Esophagus squamous epithelium (tissue), 5 donors: ENCODE results near the gene LINC01488. TPM values are rescaled to one million over a fixed set of nuclear protein-coding genes. Genes with fewer than 3 reads are reported as not detected.
A peak's percentile ranks its signal among the peaks of the same experiment; 100 is the strongest.

Experiments
- DNase-seq: peaks from one replicate; lab custom pipeline; 2025; lab: John Stamatoyannopoulos, UW
- H3K27ac ChIP-seq, 4 donors: fragments of 200-600 bp; sonication (generic); one replicate each; pipeline ENCODE4 v1.5.1; 2016 to 2019; ENCODE audit warnings: mild to moderate bottlenecking in 1 of 4
- H3K27me3 ChIP-seq, 4 donors: fragments of 200-600 bp; sonication (generic); 1 replicate in 3 of 4; 2 replicates in 1 of 4; pipeline versions ENCODE4 v1.5.1 to v1.6.0; 2017 to 2021; ENCODE audit warnings: antibody characterized with exemption in 1 of 4
- H3K36me3 ChIP-seq, 3 donors: fragments of 200-600 bp; sonication (generic); one replicate each; pipeline ENCODE4 v1.5.1; 2016 to 2019
- H3K4me1 ChIP-seq, 3 donors: fragments of 200-600 bp; sonication (generic); one replicate each; pipeline ENCODE4 v1.5.1; 2017 to 2019
- H3K4me3 ChIP-seq, 4 donors: fragments of 200-600 bp; sonication (generic); 1 replicate in 3 of 4; 2 replicates in 1 of 4; pipeline ENCODE4 v1.5.1; 2016 to 2019; ENCODE audit warnings: mild to moderate bottlenecking in 2 of 4, moderate library complexity in 1 of 4
- H3K9me3 ChIP-seq, 3 donors: fragments of 200-600 bp; sonication (generic); one replicate each; pipeline ENCODE4 v1.5.1; 2016 to 2019
- CTCF ChIP-seq, 6 experiments: fragments of 450-650 bp in 4 of 6; fragments of 200-600 bp in 2 of 6; sonication (generic) in 2 of 6; IDR thresholded peaks; one replicate each; pipeline ENCODE4 v1.5.1; 2016 to 2019; ENCODE audit warnings: antibody characterized with exemption in 6 of 6, mild to moderate bottlenecking in 4 of 6, moderate library complexity in 4 of 6
- POLR2A ChIP-seq, 4 donors: fragments of 450-650 bp; IDR thresholded peaks; one replicate each; pipeline ENCODE4 v1.6.1; 2017; ENCODE audit warnings: antibody characterized with exemption in 4 of 4, mild to moderate bottlenecking in 4 of 4, moderate library complexity in 3 of 4
- WGBS, 2 donors: methylation state at CpG; one replicate each; pipeline ENCODE4 v1.1.5; 2018; 5-methylcytosine and 5-hydroxymethylcytosine counted together
- intact Hi-C: fragments of 100-400 bp; cut with DNase I; formaldehyde crosslinking; loops from one replicate; pipeline ENCODE4 v1.15.0; 2022
- total RNA-seq, 4 donors: library from RNA; depleted of rRNA; stranded (reverse); fragments of >200 nt; gene quantifications; one replicate each; pipeline ENCODE4 v1.1.0, GENCODE V29; 2016
- donor health status: DM: yes; HTN: yes; CAD: no.

LINC01488 gene
- total RNA-seq, 4 donors from 2014 or later = not detected

GRCh38 chr11:69484427-69485259, 3.2 kb downstream of the LINC01488 start:
- Histone ChIP-seq H3K27ac (no peak overlapping the region), H3K4me3 (no peak overlapping the region), H3K27me3 (no peaks in the 10 kb centered on the region), H3K9me3 (no peaks in the 10 kb centered on the region), H3K4me1 (peaks cover 13 to 38% (median 15%) of the 10 kb centered on the region in 3 donors), H3K36me3 (no peaks in the 10 kb centered on the region)
- WGBS, 2 donors = 78 to 90% methylated on average over 4 to 12 of the region's 13 CpGs
- no peak for DNase-seq
- TF ChIP-seq CTCF (IDR thresholded peaks at IDR 0.05) = no peak
- TF ChIP-seq POLR2A (IDR thresholded peaks at IDR 0.05) = no peak
- intact Hi-C loops = no loop called here

- Histone ChIP-seq H3K36me3 (no peaks in the 10 kb centered on the region), H3K9me3 (no peaks in the 10 kb centered on the region), H3K4me1 (peaks cover 6 to 30% (median 7%) of the 10 kb centered on the region in 3 donors), H3K27me3 (no peaks in the 10 kb centered on the region), H3K27ac (no peak overlapping the region), H3K4me3 (no peak overlapping the region)
- TF ChIP-seq POLR2A (IDR thresholded peaks at IDR 0.05) (no peak), CTCF (IDR thresholded peaks at IDR 0.05) (no peak)
- 90% methylated on average over 2 of the region's 11 CpGs; no CpG with 5 or more reads in 1 of the 2 donors for WGBS, 2 donors
- intact Hi-C loops = no loop called here
- DNase-seq = no peak
Observed at GRCh38 chr11:69485337-69486041, 4.0 kb downstream of the LINC01488 start.

GRCh38 chr11:69486056-69486772, 4.8 kb downstream of the LINC01488 start:
- no peak for TF ChIP-seq CTCF (IDR thresholded peaks at IDR 0.05)
- no peak for TF ChIP-seq POLR2A (IDR thresholded peaks at IDR 0.05)

GRCh38 chr11:69486773-69487291, 5.4 kb downstream of the LINC01488 start:
- Histone ChIP-seq H3K27me3 (no peaks in the 10 kb centered on the region), H3K4me3 (no peak overlapping the region), H3K9me3 (no peaks in the 10 kb centered on the region), H3K36me3 (no peaks in the 10 kb centered on the region), H3K4me1 (peaks cover 0 to 21% (median 0%) of the 10 kb centered on the region in 3 donors), H3K27ac (peak overlapping the region in 3 of 4 donors; percentile 2 to 25 (median 5))
- intact Hi-C loops = no loop called here
- TF ChIP-seq CTCF (IDR thresholded peaks at IDR 0.05) = no peak
- TF ChIP-seq POLR2A (IDR thresholded peaks at IDR 0.05) = no peak
- DNase-seq = no peak
- 86 to 90% methylated on average over 3 to 4 of the region's 19 CpGs for WGBS, 2 donors

More at GRCh38 chr11:69486056-69486772, 4.8 kb downstream of the LINC01488 start:
- Histone ChIP-seq H3K36me3 (no peaks in the 10 kb centered on the region), H3K4me1 (peaks cover 0 to 22% (median 0%) of the 10 kb centered on the region in 3 donors), H3K9me3 (no peaks in the 10 kb centered on the region), H3K27ac (peak overlapping the region in 2 of 4 donors; percentile 5 to 25), H3K27me3 (no peaks in the 10 kb centered on the region), H3K4me3 (no peak overlapping the region)
- DNase-seq = no peak
- intact Hi-C loops = no loop called here
- 80% methylated on average over 1 of the region's 17 CpGs; no CpG with 5 or more reads in 1 of the 2 donors for WGBS, 2 donors
